HepG2 (cell line): ENCODE data around the gene JAGN1. TPM values are rescaled to one million over a fixed set of nuclear protein-coding genes. Genes with fewer than 3 reads are reported as not detected.

Experiments
- BRCA1 ChIP-seq: sonication (generic); formaldehyde crosslinking; IDR thresholded peaks from 2 replicates; pipeline ENCODE4 v1.4.0; 2020; ENCODE audit warnings: missing genetic modification reagents
- CAMTA2 ChIP-seq: sonication (generic); formaldehyde crosslinking; IDR thresholded peaks from 2 replicates; pipeline ENCODE4 v1.4.0; 2020; ENCODE audit warnings: mild to moderate bottlenecking, missing genetic modification reagents, borderline replicate concordance
- DMAP1 ChIP-seq: IDR thresholded peaks from 2 replicates; pipeline ENCODE4 v1.6.1; 2016
- ETV5 ChIP-seq: IDR thresholded peaks from 2 replicates; pipeline ENCODE4 v1.6.1; 2018; ENCODE audit warnings: missing biosample characterization, missing genetic modification reagents, inconsistent platforms, borderline replicate concordance
- FOXO1 ChIP-seq: sonication (generic); formaldehyde crosslinking; IDR thresholded peaks from 2 replicates; pipeline ENCODE4 v1.4.0; 2020; ENCODE audit warnings: missing genetic modification reagents
- IRX3 ChIP-seq: sonication (generic); formaldehyde crosslinking; IDR thresholded peaks from 2 replicates; pipeline ENCODE4 v1.8.1; 2023; ENCODE audit warnings: mild to moderate bottlenecking, low read depth, missing genetic modification reagents, borderline replicate concordance
- JUN ChIP-seq: sonication (generic); formaldehyde crosslinking; IDR thresholded peaks from 2 replicates; pipeline ENCODE4 v1.4.0; 2020; ENCODE audit warnings: mild to moderate bottlenecking, missing genetic modification reagents
- KAT7 ChIP-seq: IDR thresholded peaks from 2 replicates; pipeline ENCODE4 v1.6.1; 2018; ENCODE audit warnings: borderline replicate concordance, missing compliant biosample characterization
- KDM5A ChIP-seq: fragments of 200-600 bp; sonication (generic); IDR thresholded peaks from 2 replicates; pipeline ENCODE4 v1.7.0; 2018; ENCODE audit warnings: antibody characterized with exemption, mild to moderate bottlenecking, low read length, borderline replicate concordance
- MAZ ChIP-seq, 2 experiments: sonication (generic) in 1 of 2; formaldehyde crosslinking in 1 of 2; IDR thresholded peaks; 2 replicates each; pipeline versions ENCODE4 v1.5.0 to v1.6.1; 2012 to 2020; ENCODE audit warnings: low read depth in 2 of 2, mild to moderate bottlenecking in 2 of 2, borderline replicate concordance in 1 of 2, improper control_type of control experiment in 1 of 2, low read length in 1 of 2, missing genetic modification reagents in 1 of 2, moderate library complexity in 1 of 2
- MLLT10 ChIP-seq: sonication (generic); formaldehyde crosslinking; IDR thresholded peaks from 2 replicates; pipeline ENCODE4 v1.4.0; 2020; ENCODE audit warnings: missing genetic modification reagents
- MTF1 ChIP-seq: sonication (generic); formaldehyde crosslinking; IDR thresholded peaks from 2 replicates; pipeline ENCODE4 v1.5.0; 2020; ENCODE audit warnings: missing genetic modification reagents
- RARG ChIP-seq: sonication (generic); formaldehyde crosslinking; IDR thresholded peaks from 2 replicates; pipeline ENCODE4 v1.4.0; 2020; ENCODE audit warnings: low read depth, mild to moderate bottlenecking, missing genetic modification reagents
- RXRA ChIP-seq: sonication (generic); formaldehyde crosslinking; IDR thresholded peaks from 2 replicates; pipeline ENCODE4 v1.5.1; 2020; ENCODE audit warnings: missing genetic modification reagents
- SOX5 ChIP-seq: IDR thresholded peaks from 2 replicates; pipeline ENCODE4 v1.6.1; 2016; ENCODE audit warnings: borderline replicate concordance
- SOX6 ChIP-seq, 2 experiments: fragments of 450-650 bp in 1 of 2; sonication (generic) in 1 of 2; formaldehyde crosslinking in 1 of 2; IDR thresholded peaks; 2 replicates each; pipeline versions ENCODE4 v1.4.0 to v1.6.1; 2017 to 2020; ENCODE audit warnings: antibody characterized with exemption in 1 of 2, mild to moderate bottlenecking in 1 of 2, missing genetic modification reagents in 1 of 2
- ZNF160 ChIP-seq: sonication (generic); formaldehyde crosslinking; IDR thresholded peaks from 2 replicates; pipeline ENCODE4 v1.8.0; 2022; ENCODE audit warnings: mild to moderate bottlenecking, inconsistent platforms, missing genetic modification reagents
- ZNF20 ChIP-seq: sonication (generic); formaldehyde crosslinking; IDR thresholded peaks from 2 replicates; pipeline ENCODE4 v1.4.0; 2020; ENCODE audit warnings: mild to moderate bottlenecking, moderate library complexity, missing genetic modification reagents
- ZNF326 ChIP-seq: sonication (generic); formaldehyde crosslinking; IDR thresholded peaks from 2 replicates; pipeline ENCODE4 v1.4.0; 2020; ENCODE audit warnings: missing genetic modification reagents, borderline replicate concordance
- ZNF780A ChIP-seq: sonication (generic); formaldehyde crosslinking; IDR thresholded peaks from 2 replicates; pipeline ENCODE4 v1.8.0; 2022; ENCODE audit warnings: mild to moderate bottlenecking, missing genetic modification reagents, moderate library complexity
- polyA plus RNA-seq, 8 experiments: library from polyadenylated mRNA; depleted of rRNA in 3 of 8; stranded (reverse) in 7 of 8; unstranded in 1 of 8; fragments of >200 nt; fragmentation: Illumina TruSeq in 4 of 8; extraction: Trizol in 4 of 8; gene quantifications; 2 replicates each; pipeline versions ENCODE4 v1.2.1 to v1.2.3, GENCODE V29; 2011 to 2016; ENCODE audit warnings: low read depth in 4 of 8, missing spikeins in 1 of 8, mixed read lengths in 1 of 8; ENCODE audit not compliant: insufficient read depth in 1 of 8
- total RNA-seq, 5 experiments: library from RNA; depleted of rRNA; stranded (reverse); fragments of >200 nt; fragmentation: Illumina TruSeq; extraction: Trizol; gene quantifications; 2 replicates each; pipeline ENCODE4 v1.2.3, GENCODE V29; 2016; ENCODE audit warnings: low read depth in 1 of 5
- TF ChIP-seq, protein P1 (sequence below): sonication (generic); formaldehyde crosslinking; IDR thresholded peaks from 2 replicates; pipeline ENCODE4 v1.4.0; 2020; ENCODE audit warnings: missing genetic modification reagents
- TF ChIP-seq, protein P2 (sequence below): sonication (generic); formaldehyde crosslinking; IDR thresholded peaks from 2 replicates; pipeline ENCODE4 v1.4.0; 2020; ENCODE audit warnings: missing genetic modification reagents, low read depth, mild to moderate bottlenecking, borderline replicate concordance
- TF ChIP-seq, protein P3 (sequence below): sonication (generic); formaldehyde crosslinking; IDR thresholded peaks from 2 replicates; pipeline ENCODE4 v1.4.0; 2020; ENCODE audit warnings: low read depth, mild to moderate bottlenecking, missing genetic modification reagents
- TF ChIP-seq, protein P4 (sequence below): sonication (generic); formaldehyde crosslinking; IDR thresholded peaks from 2 replicates; pipeline ENCODE4 v1.5.0; 2020; ENCODE audit warnings: missing genetic modification reagents, mild to moderate bottlenecking, borderline replicate concordance

JAGN1 gene
- total and polyA plus RNA-seq, 2 of the 13 experiments (the other 11 are each of a cell fraction or from before 2014, with no cell fraction given), result 49.9 to 50.9 TPM

- 0 out of 2 replicates have a peak, but pooled peaks have one; percentile 10 for TF ChIP-seq RXRA
- TF ChIP-seq, protein P1, sequence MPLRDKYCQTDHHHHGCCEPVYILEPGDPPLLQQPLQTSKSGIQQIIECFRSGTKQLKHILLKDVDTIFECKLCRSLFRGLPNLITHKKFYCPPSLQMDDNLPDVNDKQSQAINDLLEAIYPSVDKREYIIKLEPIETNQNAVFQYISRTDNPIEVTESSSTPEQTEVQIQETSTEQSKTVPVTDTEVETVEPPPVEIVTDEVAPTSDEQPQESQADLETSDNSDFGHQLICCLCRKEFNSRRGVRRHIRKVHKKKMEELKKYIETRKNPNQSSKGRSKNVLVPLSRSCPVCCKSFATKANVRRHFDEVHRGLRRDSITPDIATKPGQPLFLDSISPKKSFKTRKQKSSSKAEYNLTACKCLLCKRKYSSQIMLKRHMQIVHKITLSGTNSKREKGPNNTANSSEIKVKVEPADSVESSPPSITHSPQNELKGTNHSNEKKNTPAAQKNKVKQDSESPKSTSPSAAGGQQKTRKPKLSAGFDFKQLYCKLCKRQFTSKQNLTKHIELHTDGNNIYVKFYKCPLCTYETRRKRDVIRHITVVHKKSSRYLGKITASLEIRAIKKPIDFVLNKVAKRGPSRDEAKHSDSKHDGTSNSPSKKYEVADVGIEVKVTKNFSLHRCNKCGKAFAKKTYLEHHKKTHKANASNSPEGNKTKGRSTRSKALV (CRISPR knock-in tag), result peak; percentile 51; the same call in 1 of the 2 replicates
- no peak for TF ChIP-seq IRX3
- TF ChIP-seq KDM5A, result no peak; the same call in 1 of the 2 replicates
- TF ChIP-seq ZNF780A (CRISPR knock-in tag), result no peak
- TF ChIP-seq ZNF326 (CRISPR knock-in tag), result no peak
- TF ChIP-seq MLLT10 (CRISPR knock-in tag), result no peak
- TF ChIP-seq SOX5 (CRISPR knock-in tag), result no peak
- TF ChIP-seq ZNF160, result no peak
- TF ChIP-seq FOXO1 (CRISPR knock-in tag), result no peak
- TF ChIP-seq, protein P2, sequence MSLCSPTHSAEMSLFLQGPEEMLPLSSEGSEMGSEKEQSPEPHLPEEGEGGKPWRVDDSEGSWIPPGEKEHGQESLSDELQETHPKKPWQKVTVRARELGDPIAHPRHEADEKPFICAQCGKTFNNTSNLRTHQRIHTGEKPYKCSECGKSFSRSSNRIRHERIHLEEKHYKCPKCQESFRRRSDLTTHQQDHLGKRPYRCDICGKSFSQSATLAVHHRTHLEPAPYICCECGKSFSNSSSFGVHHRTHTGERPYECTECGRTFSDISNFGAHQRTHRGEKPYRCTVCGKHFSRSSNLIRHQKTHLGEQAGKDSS (CRISPR knock-in tag), result peak; percentile 41; the same call in 1 of the 2 replicates
- TF ChIP-seq SOX6 (IDR thresholded peaks at IDR 0.05), result no peak
- no peak; the same call in 1 of the 2 replicates for TF ChIP-seq SOX6 (CRISPR knock-in tag; IDR thresholded peaks at IDR 0.05)
- TF ChIP-seq CAMTA2 (CRISPR knock-in tag), result no peak
- no peak for TF ChIP-seq RARG (CRISPR knock-in tag)
- no peak for TF ChIP-seq JUN
- no peak for TF ChIP-seq BRCA1
- TF ChIP-seq, protein P3, sequence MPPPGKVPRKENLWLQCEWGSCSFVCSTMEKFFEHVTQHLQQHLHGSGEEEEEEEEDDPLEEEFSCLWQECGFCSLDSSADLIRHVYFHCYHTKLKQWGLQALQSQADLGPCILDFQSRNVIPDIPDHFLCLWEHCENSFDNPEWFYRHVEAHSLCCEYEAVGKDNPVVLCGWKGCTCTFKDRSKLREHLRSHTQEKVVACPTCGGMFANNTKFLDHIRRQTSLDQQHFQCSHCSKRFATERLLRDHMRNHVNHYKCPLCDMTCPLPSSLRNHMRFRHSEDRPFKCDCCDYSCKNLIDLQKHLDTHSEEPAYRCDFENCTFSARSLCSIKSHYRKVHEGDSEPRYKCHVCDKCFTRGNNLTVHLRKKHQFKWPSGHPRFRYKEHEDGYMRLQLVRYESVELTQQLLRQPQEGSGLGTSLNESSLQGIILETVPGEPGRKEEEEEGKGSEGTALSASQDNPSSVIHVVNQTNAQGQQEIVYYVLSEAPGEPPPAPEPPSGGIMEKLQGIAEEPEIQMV (CRISPR knock-in tag), result no peak
- no peak for TF ChIP-seq MTF1
- no peak for TF ChIP-seq ETV5 (CRISPR knock-in tag)
- TF ChIP-seq ZNF20 (CRISPR knock-in tag), result no peak
- TF ChIP-seq MAZ (IDR thresholded peaks at IDR 0.05; ENCODE audit: borderline replicate concordance, low read depth, low read length), result peak; percentile 42; the same call in 1 of the 2 replicates
- TF ChIP-seq MAZ (CRISPR knock-in tag; IDR thresholded peaks at IDR 0.05; ENCODE audit: low read depth), result peak; percentile 82; the same call in 1 of the 2 replicates
- TF ChIP-seq DMAP1 (CRISPR knock-in tag), result no peak
- TF ChIP-seq, protein P4, sequence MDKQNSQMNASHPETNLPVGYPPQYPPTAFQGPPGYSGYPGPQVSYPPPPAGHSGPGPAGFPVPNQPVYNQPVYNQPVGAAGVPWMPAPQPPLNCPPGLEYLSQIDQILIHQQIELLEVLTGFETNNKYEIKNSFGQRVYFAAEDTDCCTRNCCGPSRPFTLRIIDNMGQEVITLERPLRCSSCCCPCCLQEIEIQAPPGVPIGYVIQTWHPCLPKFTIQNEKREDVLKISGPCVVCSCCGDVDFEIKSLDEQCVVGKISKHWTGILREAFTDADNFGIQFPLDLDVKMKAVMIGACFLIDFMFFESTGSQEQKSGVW (CRISPR knock-in tag), result no peak
- TF ChIP-seq KAT7 (CRISPR knock-in tag), result peak; percentile 49; the same call in 1 of the 2 replicates
Observed at GRCh38 chr3:9916734-9917680, 26.6 kb downstream of the JAGN1 start, which contains the start of gene IL17RC (continued).
